ENCODE data around the gene ZNF423.

Gene ZNF423

DNA sequence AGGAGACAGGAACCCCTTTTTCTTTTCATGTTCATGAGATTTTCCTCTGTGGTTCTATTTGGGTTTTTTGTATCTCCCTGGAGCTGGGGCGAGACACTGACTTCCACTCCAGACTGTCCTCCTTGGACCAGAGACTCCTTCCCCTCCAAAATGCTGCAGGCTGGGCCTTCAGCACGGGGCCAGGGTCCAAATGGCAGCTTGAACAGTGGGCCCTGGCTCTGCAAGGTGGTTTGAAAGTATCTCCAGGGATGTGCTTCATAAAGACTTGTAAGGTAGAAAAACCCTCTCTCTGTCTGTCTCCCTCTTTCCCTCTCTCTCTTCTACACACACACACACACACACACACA, 236.1 kb downstream of the ZNF423 start:
- no peak for DNase-seq (ENCODE audit: low read depth)
- TF ChIP-seq, protein P1, sequence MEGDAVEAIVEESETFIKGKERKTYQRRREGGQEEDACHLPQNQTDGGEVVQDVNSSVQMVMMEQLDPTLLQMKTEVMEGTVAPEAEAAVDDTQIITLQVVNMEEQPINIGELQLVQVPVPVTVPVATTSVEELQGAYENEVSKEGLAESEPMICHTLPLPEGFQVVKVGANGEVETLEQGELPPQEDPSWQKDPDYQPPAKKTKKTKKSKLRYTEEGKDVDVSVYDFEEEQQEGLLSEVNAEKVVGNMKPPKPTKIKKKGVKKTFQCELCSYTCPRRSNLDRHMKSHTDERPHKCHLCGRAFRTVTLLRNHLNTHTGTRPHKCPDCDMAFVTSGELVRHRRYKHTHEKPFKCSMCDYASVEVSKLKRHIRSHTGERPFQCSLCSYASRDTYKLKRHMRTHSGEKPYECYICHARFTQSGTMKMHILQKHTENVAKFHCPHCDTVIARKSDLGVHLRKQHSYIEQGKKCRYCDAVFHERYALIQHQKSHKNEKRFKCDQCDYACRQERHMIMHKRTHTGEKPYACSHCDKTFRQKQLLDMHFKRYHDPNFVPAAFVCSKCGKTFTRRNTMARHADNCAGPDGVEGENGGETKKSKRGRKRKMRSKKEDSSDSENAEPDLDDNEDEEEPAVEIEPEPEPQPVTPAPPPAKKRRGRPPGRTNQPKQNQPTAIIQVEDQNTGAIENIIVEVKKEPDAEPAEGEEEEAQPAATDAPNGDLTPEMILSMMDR (IDR thresholded peaks at IDR 0.05; ENCODE audit: low read depth, low read length, missing control alignments): no peak
- H3K4me3 ChIP-seq (ENCODE audit: low read depth, low read length): no peak overlapping the region

DNA sequence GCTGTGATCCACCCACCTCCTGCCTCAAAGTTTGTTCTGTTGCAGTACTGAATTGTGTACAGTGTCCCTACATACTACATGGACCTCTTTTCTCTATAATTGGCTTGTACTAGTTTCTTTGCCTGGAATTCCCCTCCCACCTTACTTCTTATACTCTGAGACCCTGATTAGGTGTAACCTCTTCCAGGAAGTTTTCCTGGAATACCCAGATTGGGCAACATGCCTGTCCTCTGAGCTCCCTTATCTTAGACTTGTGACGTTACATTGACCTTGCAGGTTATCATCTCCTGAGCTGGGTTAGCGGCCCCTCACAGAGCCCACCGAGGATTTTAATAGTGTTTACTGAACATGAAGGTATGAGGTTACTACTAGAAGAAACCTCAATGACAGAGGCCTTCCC, 237.0 kb downstream of the ZNF423 start:
- TF ChIP-seq, protein P1 (IDR thresholded peaks at IDR 0.05; ENCODE audit: low read depth, low read length, missing control alignments): no peak
- no peak overlapping the region for H3K4me3 ChIP-seq (ENCODE audit: low read depth, low read length)
- DNase-seq (ENCODE audit: low read depth): no peak

DNA sequence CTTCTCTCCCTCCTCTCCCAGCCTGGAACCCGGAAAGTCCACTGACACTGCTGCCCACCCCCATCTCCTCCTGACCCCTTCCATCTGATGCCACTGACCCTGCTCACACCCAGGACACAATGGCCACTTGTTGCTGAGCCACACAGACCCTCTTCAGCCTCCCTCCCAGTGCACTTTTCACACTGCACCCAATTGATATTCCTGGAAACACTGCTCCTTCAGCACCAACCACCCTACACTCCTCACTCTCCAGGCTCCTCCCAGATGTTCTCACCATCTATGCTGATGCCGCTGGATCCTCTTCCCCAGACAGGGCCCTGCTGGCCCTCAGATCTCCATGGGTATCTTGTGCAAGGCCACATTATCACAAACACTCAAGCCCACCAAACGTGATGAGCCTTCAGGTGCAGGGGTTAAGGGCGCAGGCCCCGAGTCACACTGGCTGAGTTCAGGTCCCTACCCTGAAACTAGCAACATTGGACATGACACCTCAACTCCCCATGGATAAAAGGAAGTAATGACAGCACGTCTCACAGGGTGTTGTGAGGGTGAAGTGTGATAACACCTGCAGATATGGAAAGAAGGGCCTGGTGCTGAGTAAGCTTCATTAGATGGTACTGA, 238.1 kb downstream of the ZNF423 start:
- no peak overlapping the region for H3K4me3 ChIP-seq (ENCODE audit: low read depth, low read length)
- TF ChIP-seq, protein P1 (IDR thresholded peaks at IDR 0.05; ENCODE audit: low read depth, low read length, missing control alignments): no peak
- no peak for DNase-seq (ENCODE audit: low read depth)

DNA sequence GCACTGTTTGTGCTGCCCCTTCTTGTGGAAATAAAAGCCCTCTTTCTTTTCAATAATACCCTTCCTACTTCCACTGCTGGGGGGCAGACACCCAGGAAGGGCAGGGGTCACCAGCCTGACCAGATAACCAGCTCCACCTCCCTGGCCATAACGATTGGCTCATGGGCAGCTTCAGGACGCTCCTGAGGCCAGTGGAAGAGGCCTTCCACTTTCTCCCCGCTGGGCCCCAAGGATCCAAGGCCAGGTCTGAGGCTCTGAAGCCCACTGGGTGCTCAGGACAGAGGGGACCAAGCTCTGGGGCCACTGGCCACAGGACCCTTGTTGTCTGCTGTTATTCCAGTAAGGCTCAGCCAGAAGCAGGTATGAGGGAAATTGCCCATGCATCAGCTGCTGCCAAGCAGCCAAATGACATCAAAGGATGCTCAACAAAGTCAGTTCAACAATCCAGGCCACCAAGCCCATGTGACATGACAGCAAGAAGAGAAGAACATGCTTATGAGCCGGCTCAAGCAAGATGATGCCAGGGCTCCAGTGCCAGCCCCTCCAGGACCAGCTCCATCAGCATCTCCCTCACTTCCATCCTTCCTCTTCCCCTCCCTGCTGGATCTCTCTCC, 238.8 kb downstream of the ZNF423 start:
- no peak for DNase-seq (ENCODE audit: low read depth)
- no peak overlapping the region for H3K4me3 ChIP-seq (ENCODE audit: low read depth, low read length)
- TF ChIP-seq, protein P1 (IDR thresholded peaks at IDR 0.05; ENCODE audit: low read depth, low read length, missing control alignments): no peak

DNA sequence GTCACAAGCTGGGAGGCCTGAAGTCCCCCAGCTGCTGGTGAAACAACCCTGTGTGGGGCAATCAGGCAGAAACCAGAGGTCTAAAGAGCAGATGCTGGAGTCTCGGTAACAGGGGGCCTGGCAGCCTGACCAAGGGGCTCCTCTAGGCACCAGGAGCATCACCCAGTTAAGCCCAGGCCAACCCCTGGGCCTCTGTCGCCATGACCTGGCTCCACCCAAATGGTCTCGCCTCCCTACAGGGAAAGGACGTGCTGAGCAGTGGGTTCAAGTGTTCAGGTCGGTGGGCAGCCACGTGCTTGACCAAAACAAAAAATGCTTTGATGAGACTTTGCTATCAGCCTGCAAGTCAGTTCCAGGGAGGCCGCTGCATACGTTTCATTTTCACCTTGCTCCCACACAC, 240.3 kb downstream of the ZNF423 start:
- no peak overlapping the region for H3K4me3 ChIP-seq (ENCODE audit: low read depth, low read length)
- TF ChIP-seq, protein P1 (IDR thresholded peaks at IDR 0.05; ENCODE audit: low read depth, low read length, missing control alignments): no peak
- no peak for DNase-seq (ENCODE audit: low read depth)

DNA sequence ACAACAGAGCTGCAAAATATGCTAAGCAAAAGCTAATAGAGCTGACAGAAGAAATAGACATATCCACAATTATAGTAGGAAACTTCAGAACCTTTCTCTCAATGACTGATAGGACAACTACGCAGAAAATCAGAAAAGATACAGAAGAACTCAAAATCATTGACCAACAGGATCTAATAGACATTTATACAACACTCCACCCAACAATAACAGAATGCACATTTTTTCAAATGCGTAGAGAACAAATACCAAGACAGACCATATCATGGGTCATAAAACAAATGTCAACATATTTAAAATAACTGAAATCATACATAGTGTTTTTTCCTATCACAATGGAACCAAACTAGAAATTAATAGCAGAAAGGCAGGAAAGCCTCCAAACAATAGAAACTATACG, 244.9 kb downstream of the ZNF423 start:
- no peak for DNase-seq (ENCODE audit: low read depth)
- no peak overlapping the region for H3K4me3 ChIP-seq (ENCODE audit: low read depth, low read length)
- TF ChIP-seq, protein P1 (IDR thresholded peaks at IDR 0.05; ENCODE audit: low read depth, low read length, missing control alignments): no peak

DNA sequence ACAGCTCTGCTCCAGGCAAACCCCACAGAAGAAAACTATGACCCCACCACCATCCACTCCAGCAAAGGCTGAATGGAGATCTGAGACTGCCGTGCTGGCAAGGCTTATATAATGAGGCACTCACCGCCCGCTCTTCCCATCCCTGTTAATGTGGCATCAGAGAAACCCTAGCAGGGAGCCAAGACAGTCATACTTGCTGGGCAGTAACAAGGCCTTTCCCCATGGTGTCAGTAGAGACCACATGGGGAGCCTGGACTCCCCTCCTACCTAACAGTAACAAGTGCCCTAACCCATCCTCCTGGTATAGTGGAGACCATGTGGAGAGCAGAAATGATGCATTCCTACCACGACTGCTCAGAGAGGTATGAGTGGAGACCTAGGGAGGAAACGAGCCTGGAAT, 247.1 kb downstream of the ZNF423 start:
- DNase-seq (ENCODE audit: low read depth): no peak
- TF ChIP-seq, protein P1 (IDR thresholded peaks at IDR 0.05; ENCODE audit: low read depth, low read length, missing control alignments): peak; percentile 51

More for the DNA sequence above, 247.1 kb downstream of the ZNF423 start:
- no peak overlapping the region for H3K4me3 ChIP-seq (ENCODE audit: low read depth, low read length)

Data from GM12864 (cell line).